Body of pancreas (tissue), 4 donors: ENCODE results near the gene CCDC137. TPM values are rescaled to one million over a fixed set of nuclear protein-coding genes. Genes with fewer than 3 reads are reported as not detected.

Source experiments
- ATAC-seq: fragments of 150-250 bp; one replicate; pipeline ENCODE4 v1.9.1; 2016
- DNase-seq, 4 donors: peaks; one replicate each; pipeline ENCODE4 v3.0.0-alpha.2; 2019
- H3K27ac ChIP-seq, 4 donors: fragments of 200-600 bp; sonication (generic); 1 replicate in 3 of 4; 2 replicates in 1 of 4; pipeline versions ENCODE4 v1.5.1 to v1.6.1; 2016 to 2019; ENCODE audit warnings: mild to moderate bottlenecking in 1 of 4, mixed read lengths in 1 of 4, moderate library complexity in 1 of 4
- H3K27me3 ChIP-seq, 2 donors: fragments of 200-600 bp; sonication (generic); one replicate each; pipeline ENCODE4 v1.6.0; 2016; ENCODE audit warnings: mild to moderate bottlenecking in 1 of 2
- H3K36me3 ChIP-seq, 2 donors: fragments of 200-600 bp; sonication (generic); replicated peaks in 1 of 2; 2 replicates each; pipeline ENCODE4 v1.5.1; 2016; ENCODE audit warnings: low read depth in 2 of 2; ENCODE audit not compliant: insufficient read depth in 1 of 2
- H3K4me1 ChIP-seq: fragments of 200-600 bp; sonication (generic); one replicate; pipeline ENCODE4 v1.6.0; 2016
- H3K4me3 ChIP-seq, 2 donors: fragments of 200-600 bp; sonication (generic); 1 replicate in 1 of 2; 2 replicates in 1 of 2; pipeline ENCODE4 v1.5.1; 2016 to 2019
- H3K9me3 ChIP-seq, 3 donors: fragments of 200-600 bp; sonication (generic); 1 replicate in 2 of 3; 2 replicates in 1 of 3; pipeline ENCODE4 v1.5.1; 2016
- CTCF ChIP-seq, 7 experiments: fragments of 450-650 bp in 4 of 7; fragments of 200-600 bp in 3 of 7; sonication (generic) in 3 of 7; IDR thresholded peaks; one replicate each; pipeline ENCODE4 v1.5.1; 2016 to 2019; ENCODE audit warnings: antibody characterized with exemption in 7 of 7
- POLR2A ChIP-seq, 3 donors: fragments of 450-650 bp; IDR thresholded peaks; one replicate each; pipeline ENCODE4 v1.6.1; 2016; ENCODE audit warnings: antibody characterized with exemption in 3 of 3, mild to moderate bottlenecking in 2 of 3
- WGBS, 2 donors: methylation state at CpG; one replicate each; pipeline ENCODE4 v1.1.5; 2017; 5-methylcytosine and 5-hydroxymethylcytosine counted together
- intact Hi-C: fragments of 100-400 bp; cut with DNase I; formaldehyde crosslinking; loops from one replicate; pipeline ENCODE4 v1.15.1; 2023
- total RNA-seq, 2 donors: library from RNA; depleted of rRNA; stranded (reverse); fragments of >200 nt; gene quantifications; one replicate each; pipeline ENCODE4 v1.1.0, GENCODE V29; 2016

CCDC137 gene
- total RNA-seq, 2 donors from 2014 or later, result 6.2 to 21.4 TPM

DNA sequence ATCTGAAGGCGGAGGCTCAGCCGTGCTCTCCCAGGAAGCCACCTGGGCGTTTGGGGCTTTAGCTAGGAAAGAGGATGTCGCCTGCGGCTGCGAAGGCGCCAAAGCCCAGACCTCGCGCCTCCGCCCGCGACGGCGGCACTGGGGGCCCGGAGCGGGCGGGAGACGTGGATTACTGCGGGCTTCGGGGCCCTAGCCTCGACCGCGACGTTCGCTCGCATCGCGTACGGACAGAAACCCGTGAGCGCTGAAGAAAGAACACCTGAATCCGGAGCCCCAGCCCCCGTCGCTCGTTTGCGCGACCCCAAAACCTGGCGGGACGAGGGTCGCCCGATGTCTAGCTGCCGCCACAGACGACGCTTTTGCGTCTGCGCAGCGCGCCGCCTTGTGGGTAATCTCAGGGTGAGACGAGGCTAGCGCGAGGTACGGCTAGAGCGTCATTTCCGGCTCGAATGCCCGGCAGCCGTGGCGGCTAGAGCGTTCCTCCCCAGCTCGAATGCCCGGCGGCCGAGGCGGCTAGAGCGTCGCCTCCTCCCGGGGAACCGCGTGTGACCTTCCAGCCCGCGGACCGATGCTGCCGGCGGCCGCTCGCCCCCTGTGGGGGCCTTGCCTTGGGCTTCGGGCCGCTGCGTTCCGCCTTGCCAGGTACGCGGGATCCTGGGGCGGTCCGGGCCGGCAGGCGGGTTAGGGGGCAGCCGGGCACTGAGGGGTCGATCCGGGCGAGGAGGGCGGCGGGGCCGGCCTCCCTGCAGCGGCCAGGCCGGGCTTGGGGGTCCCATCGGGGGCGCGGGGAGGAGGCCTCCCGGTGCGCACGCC is 36.6 kb downstream of the CCDC137 start, which contains the start of gene MRPL12:
Gene MRPL12 (plus strand): TSS at position 434 of the 813 bp plus-strand sequence. CDS start 135 bp downstream, at position 569.
- Histone ChIP-seq H3K4me1 (peaks cover 31% of the 10 kb centered on the region), H3K27ac (peak within 1 kb of the TSS; percentile 82 to 97 (median 94)), H3K4me3 (peak within 1 kb of the TSS; percentile 80 to 99), H3K36me3 (peaks cover 0 to 7% of the 10 kb centered on the region in 2 donors), H3K27me3 (no peaks in the 10 kb centered on the region), H3K9me3 (no peaks in the 10 kb centered on the region)
- peak; percentile 96 for ATAC-seq
- DNase-seq, result peak; percentile 93 to 95 (median 94)
- intact Hi-C loops, result no loop called here
- TF ChIP-seq POLR2A (IDR thresholded peaks at IDR 0.05) (peak; percentile 71 to 91 (median 88)), CTCF (IDR thresholded peaks at IDR 0.05) (peak in 5 of 7 experiments; percentile 7 to 46 (median 34))
- WGBS, 2 donors, result 0% methylated on average over 87 of the region's 102 CpGs; no CpG with 5 or more reads in 1 of the 2 donors

DNA sequence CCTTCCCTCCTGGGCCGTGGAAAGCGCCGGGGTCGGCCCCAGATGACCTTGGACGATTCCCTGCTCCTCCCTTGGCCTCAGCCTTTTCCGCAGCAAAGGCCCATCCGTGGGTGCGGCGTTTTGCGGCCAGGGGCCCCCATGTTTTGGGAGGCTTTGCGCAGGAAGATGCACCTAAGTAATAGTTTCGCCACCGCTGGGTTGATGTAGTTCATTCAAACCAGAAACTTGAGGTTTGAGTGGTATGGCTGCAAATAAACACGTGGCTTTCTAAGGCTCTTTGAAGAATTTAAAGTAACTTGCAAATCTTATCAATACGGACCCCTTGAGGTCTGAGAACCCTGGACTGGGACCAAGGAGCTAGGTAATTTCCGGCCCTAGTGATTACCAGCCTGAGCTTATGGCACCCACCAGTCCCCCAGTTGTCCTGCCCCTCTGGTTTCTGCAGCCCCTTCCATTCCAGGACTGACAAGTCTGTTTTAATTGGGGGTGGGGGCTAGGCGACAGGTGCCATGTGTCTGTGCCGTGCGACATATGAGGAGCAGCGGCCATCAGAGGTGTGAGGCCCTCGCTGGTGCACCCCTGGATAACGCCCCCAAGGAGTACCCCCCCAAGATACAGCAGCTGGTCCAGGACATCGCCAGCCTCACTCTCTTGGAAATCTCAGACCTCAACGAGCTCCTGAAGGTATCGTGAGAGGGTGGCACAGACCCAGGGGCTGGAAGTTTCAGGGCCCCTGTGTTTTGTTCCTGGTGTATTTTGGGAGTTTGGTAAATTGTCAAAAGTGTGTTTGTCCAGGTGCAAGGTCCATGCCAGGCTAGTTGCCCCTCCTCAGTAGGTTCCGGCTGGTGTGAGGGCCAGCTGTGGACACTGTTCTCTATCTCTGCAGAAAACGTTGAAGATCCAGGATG is 37.5 kb downstream of the CCDC137 start:
- intact Hi-C loops, result no loop called here
- TF ChIP-seq POLR2A (IDR thresholded peaks at IDR 0.05) (no peak), CTCF (IDR thresholded peaks at IDR 0.05) (no peak)
- Histone ChIP-seq H3K36me3 (peaks cover 0 to 6% of the 10 kb centered on the region in 2 donors), H3K4me3 (peak overlapping the region; percentile 80 to 99), H3K27me3 (no peaks in the 10 kb centered on the region), H3K27ac (peak overlapping the region; percentile 82 to 97 (median 94)), H3K4me1 (peaks cover 31% of the 10 kb centered on the region), H3K9me3 (no peaks in the 10 kb centered on the region)
- 6 to 18% methylated on average over 3 to 27 of the region's 27 CpGs for WGBS, 2 donors
- DNase-seq (no peak), ATAC-seq (no peak)

GRCh38 chr17:81705518-81706231 is 39.1 kb downstream of the CCDC137 start:
- no peak for ATAC-seq
- TF ChIP-seq POLR2A (IDR thresholded peaks at IDR 0.05) (no peak), CTCF (IDR thresholded peaks at IDR 0.05) (no peak)
- WGBS, 2 donors, result 91 to 94% methylated on average over 30 of the region's 30 CpGs

GRCh38 chr17:81706232-81706611 is 39.7 kb downstream of the CCDC137 start:
- Histone ChIP-seq H3K27ac (no peak overlapping the region), H3K4me3 (no peak overlapping the region), H3K36me3 (peaks cover 0 to 6% of the 10 kb centered on the region in 2 donors), H3K9me3 (no peaks in the 10 kb centered on the region), H3K27me3 (no peaks in the 10 kb centered on the region), H3K4me1 (peaks cover 39% of the 10 kb centered on the region)
- 89 to 92% methylated on average over 17 of the region's 17 CpGs for WGBS, 2 donors
- DNase-seq (no peak), ATAC-seq (no peak)
- TF ChIP-seq POLR2A (IDR thresholded peaks at IDR 0.05) (no peak), CTCF (IDR thresholded peaks at IDR 0.05) (no peak)
- intact Hi-C loops, result no loop called here

More at GRCh38 chr17:81705518-81706231, 39.1 kb downstream of the CCDC137 start:
- no peak overlapping the region for H3K27ac ChIP-seq
- intact Hi-C loops, result no loop called here
- H3K4me1 ChIP-seq, result peaks cover 39% of the 10 kb centered on the region
- no peaks in the 10 kb centered on the region for H3K27me3 ChIP-seq
- no peaks in the 10 kb centered on the region for H3K9me3 ChIP-seq
- no peak overlapping the region for H3K4me3 ChIP-seq
- DNase-seq, result no peak
- peaks cover 0 to 6% of the 10 kb centered on the region in 2 donors for H3K36me3 ChIP-seq
